Stimulated activated CD4-positive, alpha-beta T cell treated with anti-CD3 and anti-CD28 coated beads, Interleukin-2, amount 100 ng/mL, for 24 hours (primary cell): ENCODE results near the gene IL1RAPL1.
"Not testable (repeated sequence)": the region's sequence is repeated elsewhere in the genome, so short reads cannot be mapped to it uniquely, and the experiment has no call there.

Source experiments
- DNase-seq, 2 donors: peaks; one replicate each; pipeline ENCODE4 v3.0.0-alpha.2; 2020

IL1RAPL1 gene

DNA sequence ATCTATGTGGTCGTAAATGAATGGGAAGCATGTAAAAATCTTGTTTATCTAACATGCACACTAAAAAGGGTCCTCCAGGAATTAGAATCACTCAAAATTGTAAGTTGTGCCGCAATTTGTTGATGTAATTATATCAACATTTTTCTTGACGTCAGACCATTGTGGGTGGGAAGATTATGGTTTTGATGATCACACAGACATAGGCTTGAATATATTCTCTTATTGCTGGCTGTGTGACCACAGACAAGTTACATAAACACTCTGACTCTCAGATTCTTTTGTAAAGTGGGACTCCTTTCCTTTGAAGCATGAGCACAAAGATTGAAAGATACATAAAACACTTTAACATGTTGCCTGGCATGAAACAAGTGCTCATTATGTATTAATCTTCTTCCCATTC is 51.5 kb downstream of the IL1RAPL1 start:
- no peak for DNase-seq

DNA sequence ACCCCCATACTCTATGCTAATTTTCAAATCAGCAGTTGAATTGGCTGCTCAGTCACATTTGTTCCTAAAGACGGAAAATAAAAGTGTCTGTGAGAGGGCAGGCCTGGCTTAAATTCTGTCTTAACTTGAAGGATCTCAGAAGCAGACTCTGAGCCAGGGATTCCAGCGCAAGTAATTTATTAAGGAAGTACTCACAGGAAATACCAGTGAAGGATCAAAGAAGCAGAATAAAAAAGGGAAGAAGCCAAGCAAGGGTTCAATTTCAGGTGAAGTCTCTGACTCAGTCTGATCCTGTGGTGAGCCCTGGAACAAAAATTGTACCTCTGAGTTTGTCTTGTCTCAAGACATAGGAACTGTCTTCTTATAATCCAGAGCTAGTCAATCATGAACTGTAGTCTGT is 52.2 kb downstream of the IL1RAPL1 start:
- DNase-seq, result no peak

DNA sequence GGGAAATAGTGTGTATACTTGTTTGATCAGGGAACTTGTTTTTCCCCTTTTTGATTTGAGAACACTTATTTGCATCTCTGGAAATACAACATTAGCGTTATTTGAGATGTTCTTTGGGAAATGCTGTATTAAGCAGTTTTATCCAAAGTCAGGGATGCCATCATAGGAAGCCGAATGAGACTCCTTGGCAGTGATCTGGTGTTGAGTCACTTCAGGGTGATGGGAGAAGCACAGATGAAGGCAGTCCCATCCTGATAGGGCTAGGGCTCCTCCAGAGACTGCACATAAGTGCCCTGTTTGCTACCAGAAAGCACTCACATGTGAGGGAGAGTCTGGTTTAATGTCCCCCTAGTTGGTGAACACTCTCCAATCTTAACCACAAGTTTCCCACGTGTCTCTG is 62.3 kb downstream of the IL1RAPL1 start:
- DNase-seq, result no peak

DNA sequence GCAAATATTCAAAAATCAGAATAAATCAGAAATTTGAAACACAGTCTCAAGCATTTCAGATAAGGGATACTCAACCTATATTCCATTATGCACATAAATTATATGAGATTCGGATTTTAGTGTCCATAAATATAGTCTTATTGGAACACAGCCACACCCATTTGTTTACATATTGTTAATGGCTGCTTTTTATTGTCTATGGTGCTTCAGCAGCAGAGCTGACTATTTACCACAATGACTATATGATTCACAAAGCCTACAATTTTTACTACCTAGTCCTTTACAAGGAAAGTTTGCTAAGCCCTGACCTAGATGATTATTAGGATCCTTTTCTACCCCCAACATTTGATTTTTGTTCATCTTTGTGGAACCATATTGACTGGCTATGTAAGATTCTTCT is 63.9 kb downstream of the IL1RAPL1 start:
- no peak for DNase-seq

DNA sequence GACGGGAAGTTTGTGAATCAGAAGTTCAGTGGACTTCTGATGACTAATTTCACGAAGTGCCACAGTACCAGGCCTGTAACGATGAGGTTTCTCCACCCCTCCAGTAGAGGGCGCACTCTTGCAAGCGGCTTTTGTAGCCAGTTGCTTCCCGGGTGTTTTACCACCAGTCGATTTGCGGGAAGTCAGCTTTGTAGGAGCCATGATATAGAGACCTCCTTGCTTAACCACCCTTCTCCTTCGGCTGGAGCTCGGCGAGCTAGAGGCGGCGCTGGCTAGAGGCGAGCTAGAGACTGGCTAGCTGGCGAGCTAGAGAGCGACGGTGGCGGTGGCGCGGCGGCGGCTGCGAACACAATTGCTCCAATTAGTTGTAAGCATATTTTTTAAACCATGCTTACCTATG is 72.0 kb downstream of the IL1RAPL1 start:
- no peak for DNase-seq

DNA sequence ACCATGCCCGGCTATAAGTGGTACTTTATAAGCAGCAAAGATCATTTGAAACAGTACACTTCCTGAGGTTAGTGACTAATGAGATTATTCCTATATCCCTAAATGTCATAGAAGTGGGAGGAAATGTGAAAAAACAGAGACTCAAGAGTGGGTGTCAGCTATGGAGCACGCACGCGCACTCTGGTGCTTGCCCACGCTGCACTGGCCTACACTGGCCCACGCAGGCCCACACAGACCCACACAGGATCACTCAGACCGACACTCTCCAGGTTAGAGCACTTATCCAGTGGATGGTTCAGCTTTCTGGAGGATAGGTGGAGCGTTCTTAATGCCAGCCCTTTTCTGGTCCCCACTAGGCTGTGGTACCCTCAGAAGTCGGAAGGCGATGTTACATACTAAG is 78.5 kb downstream of the IL1RAPL1 start:
- DNase-seq, result no peak

DNA sequence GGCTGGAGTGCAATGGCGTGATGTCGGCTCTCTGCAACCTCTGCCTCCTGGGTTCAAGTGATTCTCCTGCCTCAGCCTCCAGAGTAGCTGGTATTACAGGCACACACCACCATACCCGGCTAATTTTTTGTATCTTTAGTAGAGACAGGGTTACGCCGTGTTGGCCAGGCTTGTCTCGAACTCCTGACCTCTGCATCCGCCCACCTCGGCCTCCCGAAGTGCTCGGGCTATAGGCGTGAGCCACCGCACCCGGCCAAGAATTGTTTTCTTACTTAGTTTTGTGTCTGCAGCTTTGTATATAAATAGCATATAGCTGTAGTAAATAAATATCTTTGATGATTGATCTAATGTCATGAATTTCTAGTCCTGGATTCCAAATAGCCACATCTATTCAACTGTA is 81.1 kb downstream of the IL1RAPL1 start:
- DNase-seq, result no peak

DNA sequence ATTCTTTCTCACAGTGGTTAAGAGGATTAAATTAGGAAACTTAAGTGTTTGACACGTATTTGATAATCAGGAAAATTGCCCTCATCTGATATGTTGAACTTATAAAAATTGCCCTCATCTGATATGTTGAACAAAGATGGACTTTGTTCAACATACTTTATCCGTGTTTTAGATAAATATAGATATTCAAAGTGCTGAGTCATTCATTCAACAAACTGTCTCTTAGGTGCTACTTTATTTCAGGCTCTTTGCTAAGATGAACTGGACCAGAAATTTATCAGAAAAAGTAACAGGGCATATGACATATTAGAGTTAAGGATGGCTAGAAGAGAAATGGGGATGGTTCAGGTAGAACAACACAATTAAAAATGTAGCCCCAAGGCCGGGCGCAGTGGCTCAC is 81.7 kb downstream of the IL1RAPL1 start:
- no peak for DNase-seq

DNA sequence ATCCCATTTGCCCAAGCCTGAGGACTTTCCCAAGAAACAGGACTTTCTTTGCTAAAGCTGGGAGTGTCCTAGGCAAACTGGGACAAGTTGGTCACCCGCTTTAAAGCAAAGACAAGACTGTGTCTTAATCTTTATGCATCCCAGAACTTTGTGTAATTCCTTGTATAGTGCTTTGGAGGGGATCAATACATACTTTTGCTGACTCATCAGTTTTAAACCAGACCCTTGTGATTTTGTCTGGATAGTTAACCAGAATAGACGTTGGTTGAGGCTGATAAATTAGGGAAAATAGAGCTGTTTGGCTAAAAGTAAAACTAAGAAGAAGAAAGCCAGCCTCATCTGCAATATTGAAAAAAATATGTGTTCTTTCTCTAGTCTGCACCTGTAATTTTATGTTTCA is 82.8 kb downstream of the IL1RAPL1 start:
- DNase-seq, result no peak

DNA sequence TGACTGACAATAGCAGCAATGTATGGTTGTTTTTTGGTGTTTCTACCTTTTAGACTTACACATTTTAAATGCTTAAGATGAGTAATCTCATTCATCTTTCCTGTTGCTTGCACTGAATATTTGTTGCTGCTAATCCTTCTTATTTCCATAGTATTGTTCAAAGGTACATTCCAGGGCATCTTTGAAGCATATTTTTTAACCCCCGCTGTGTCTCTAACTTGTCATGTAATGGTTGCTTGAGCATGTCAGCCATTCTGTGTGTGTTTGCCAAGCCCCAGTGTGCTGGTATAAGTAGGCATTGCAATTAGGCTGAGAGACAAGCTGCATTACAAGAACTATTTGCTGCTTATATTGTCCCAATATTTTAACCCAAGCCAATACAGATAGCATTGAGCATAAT is 87.9 kb downstream of the IL1RAPL1 start:
- no peak for DNase-seq

DNA sequence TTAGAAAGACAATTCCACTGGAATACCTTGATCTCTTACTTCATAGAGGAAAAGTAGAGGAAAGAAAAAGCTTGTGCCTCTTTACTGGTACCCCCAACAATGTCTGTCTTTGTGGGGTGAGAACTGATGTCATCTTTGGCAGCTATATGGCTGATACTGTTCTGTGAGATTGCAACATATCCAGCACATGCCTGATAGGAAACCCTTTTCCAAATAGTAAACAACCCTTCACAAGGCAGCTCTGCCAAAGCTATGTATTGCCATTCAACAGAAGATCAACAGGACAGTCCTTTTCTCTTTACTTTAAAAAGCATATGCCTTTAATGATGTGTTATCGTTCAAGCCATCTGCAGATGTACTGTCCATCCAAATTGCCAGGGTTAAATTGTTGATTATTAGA is 105.9 kb downstream of the IL1RAPL1 start:
- DNase-seq, result no peak

DNA sequence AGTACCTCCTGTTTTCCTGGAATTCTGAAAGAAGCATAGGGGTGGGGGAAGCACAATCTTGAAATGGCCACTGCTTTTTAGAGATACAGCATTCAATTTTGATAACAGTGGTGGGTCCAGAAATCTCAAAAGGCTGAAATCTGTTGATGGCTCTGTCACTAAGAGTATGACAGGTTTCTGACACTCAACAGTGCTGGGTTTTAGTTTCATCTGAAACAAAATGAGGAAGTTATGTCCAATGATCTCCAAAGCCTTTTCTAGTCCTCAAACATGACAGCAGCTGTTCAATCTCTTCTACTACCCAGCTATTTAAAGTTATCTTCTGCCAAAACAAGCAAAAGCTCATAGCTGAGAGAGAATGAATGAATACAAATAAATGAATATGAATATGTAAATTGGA is 110.5 kb downstream of the IL1RAPL1 start:
- DNase-seq, result no peak

DNA sequence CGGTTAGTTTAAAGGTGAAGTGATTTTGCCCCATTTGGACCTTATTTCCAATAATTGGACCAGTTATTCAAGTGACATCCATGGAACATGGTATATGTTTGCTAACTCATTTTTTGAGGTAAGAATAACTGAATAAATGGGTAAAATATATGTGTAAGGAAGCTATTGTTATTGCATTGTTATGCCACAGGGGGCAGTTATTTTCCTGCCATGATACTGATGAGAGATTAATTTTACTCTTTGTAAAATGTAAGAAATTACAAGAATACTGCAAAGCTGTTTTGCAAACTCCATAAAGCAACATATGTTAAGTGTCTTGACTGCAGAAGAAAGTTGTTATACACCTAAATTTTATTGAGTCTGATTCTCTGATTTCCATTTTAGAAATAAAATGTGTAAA is 114.0 kb downstream of the IL1RAPL1 start:
- no peak for DNase-seq

DNA sequence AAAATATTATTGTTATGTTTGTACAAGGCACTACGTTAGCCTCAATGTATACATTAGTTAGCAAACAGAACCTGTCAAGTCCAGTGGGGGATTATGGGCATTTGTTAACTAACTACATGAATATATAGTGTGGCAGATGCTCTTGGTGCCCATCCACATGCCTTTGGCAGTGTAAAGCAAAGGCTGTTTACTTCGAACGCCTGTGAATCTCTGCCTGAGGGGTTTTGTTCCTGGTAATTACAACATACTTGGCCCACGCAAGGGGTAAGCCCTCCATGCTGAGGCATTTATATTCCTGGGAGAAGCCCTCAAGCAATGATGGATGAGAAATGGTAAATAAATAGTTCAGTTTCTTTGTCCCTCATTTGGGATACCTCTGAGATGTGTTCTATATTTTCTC is 119.7 kb downstream of the IL1RAPL1 start:
- DNase-seq, result no peak

DNA sequence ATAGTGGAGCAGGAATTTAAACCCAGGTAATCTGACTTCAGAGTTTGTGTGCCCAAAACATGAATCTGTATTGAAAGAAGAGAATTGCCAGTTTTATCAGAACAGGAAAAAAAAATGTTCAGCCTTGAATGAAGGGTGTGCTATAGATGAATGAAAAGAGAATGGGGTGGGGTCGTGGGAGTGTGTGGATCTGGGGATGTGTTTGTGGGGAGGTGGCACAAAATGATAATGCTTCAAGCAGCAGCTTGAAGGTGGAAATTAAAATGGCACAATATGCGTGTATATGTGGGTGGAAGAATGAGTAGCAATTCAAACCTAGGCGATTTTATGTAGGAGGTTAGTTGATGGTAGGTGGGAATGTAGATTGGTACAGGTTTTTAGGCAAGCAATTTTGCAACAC is 122.2 kb downstream of the IL1RAPL1 start:
- DNase-seq, result no peak

DNA sequence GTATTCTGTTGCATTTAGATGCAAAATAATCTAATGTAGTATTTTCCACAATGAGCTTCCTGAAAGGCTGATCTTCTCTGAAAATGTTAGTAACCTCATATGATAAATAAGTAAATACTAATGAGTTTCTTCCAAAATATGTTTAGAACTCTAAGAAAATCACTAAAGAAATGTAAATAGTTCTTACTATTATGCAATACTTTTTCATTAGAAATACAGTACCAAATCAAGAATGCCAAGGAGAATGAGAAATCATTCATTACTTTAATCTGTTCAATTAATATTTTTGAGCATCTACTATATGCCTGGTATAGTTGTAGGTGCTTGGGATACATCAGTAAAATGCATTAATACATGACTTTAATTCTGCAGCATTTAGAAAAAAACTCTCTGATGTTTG is 130.6 kb downstream of the IL1RAPL1 start:
- no peak for DNase-seq

DNA sequence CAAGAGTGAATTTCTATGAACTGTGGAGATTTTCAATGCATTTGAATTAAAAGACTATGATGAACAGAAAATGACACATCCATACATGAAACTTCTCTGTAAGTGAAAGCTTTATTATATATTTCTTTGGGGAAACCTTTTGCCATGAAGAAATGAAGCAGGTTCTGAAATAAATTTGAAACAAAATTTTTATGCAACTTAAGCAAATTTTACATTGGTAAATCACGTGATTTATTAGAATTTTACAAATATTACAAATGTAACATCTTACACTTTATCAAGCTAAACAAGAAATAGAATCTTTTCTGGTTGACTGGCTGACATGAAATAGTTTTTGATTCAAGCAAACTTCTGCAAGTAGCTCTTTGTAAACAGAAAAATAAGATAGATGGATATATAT is 131.2 kb downstream of the IL1RAPL1 start:
- no peak for DNase-seq

DNA sequence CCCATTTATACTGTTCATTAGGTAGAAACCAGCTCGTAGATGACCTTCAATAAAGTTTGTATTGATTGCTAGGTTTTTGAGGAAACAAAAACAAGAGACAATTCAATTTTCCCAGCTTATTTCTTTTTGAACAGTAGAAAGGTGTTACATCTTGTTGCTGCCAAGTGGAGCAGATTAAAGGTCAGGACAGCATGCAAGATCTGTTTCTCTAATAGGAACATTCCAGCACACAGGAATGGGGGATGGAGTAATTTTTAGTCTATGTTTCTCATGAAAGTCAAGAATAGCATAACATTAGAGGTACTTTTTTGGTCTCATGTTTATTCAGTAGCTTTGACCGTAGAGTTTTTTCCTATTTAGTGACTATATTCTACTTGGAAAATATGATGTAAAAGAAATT is 132.4 kb downstream of the IL1RAPL1 start:
- DNase-seq, result no peak

DNA sequence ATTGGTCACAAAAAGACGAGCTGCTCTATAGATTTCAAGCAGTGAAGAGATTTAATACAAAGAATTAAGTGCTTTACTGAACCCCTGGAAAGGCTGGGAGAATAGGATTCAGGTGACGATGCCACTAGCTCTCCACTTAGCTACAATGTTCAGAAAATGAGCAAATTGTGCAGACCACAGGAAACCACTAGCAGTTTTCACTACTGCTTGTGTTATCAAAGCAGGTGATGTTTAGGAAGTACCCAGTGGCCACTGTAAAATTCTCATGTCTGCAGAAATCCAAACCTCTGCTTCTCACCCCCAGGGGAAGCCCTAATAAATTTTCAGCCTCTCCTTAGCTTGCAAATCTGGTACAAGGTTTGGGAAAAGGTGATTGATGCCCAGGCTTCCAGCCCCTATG is 165.1 kb downstream of the IL1RAPL1 start:
- DNase-seq, result no peak

DNA sequence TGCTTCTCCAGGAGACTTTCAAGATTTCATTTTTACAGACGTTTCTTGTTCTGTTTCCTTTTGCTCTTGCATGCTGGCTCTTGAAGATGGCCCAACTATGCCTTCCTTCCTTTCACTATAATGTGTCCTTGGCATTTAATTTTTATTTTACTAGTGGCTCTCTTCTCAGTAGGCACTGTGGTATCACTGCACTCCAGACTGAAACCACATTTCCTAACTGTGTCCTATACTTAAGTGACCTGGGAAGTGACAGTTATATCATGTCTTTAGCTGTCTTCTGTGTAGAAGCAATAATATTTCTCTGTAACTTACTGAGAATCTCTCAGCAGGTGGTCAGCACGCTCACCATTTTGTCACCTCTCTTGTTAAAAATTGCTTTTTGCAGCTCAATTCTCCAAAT is 168.9 kb downstream of the IL1RAPL1 start:
- DNase-seq, result no peak

DNA sequence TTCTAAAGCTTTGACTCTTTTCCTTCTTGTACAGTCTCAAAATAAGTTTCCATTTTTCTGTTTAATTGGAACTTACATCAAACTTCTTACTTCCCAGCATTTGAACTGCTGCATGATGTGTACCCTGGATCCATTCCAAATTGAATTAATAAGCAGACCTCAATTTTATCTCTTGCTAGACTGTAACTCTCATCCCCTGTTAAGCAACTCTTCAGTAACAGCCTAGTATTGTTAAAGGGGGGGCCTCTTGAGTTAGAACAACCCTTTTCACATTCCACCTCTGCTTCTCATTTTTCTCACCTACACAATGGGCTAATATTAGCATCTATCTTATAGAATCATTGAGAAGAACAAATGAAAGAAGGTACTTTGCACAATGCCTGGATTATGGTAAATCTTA is 169.4 kb downstream of the IL1RAPL1 start:
- no peak for DNase-seq

DNA sequence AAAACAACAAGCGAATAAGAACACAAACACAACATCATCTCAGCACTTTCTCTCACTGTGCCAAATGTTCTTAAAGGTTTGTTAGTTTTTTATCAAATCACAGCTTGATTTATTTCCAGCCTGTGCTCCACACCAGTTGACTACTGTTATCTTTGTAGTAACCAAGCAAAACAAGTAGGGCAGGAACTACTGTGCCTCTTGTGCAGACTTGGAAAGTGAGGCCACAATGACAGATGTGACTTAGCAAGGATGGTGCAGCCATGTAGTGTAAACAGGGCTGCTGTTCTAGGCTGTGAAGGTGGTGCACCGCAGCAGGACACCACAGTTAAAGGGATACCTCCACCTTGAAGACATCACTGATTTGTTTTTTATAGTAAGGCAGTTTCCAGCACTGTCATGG is 170.0 kb downstream of the IL1RAPL1 start:
- DNase-seq, result no peak

DNA sequence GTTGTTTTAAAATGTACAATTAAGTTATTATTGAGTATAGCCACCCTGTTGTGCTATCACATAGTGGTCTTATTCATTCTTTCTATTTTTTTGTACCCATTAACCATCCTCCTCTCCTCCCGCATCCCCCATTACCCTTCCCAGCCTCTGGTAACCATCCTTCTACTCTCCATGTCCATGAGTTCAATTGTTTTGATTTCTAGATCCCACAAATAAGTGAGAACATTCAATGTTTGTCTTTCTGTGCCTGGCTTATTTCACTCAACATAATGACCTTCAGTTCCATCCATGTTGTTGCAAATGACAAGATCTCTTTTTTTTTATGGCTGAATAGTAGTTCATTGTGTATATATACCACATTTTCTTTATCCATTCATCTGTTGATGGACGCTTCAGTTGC is 179.3 kb downstream of the IL1RAPL1 start:
- DNase-seq, result not testable (repeated sequence)

DNA sequence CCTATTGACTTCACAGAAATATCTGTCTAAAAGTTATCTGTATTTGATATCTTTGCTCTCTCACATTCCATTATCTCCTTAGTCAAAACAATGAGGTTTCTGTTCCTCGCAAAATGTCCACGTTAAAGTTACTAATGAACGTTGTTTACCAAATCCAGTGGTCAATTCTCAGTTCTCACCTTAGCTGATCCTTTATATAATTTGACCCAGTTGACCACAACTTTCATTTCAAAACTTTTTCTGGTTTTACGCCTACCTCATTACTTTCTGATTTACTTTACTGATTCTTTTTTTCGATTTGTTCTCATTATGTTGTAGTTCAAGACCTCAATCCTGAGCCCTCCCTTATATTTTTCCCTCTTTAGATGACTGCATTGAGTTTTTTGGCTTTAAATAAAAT is 186.6 kb downstream of the IL1RAPL1 start:
- DNase-seq, result no peak

DNA sequence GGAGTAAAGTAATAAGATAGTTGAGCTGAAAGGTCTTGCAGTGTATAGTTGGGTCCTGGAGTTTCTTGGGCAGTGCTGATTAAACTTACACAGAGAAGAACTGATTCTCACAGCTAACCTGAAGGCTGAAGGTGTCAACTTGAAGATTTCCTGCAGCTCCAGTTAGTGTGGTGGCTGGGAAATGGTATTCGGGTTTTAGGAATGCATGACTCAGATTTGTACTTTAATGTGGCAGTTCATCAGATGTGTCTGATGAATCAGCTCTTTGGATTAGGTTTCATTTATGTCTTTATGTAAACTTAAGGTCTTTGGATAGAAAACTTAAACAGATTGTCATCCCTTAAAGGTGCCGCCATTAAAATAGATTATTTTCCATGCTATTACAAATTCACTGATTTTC is 200.0 kb downstream of the IL1RAPL1 start:
- DNase-seq, result no peak

DNA sequence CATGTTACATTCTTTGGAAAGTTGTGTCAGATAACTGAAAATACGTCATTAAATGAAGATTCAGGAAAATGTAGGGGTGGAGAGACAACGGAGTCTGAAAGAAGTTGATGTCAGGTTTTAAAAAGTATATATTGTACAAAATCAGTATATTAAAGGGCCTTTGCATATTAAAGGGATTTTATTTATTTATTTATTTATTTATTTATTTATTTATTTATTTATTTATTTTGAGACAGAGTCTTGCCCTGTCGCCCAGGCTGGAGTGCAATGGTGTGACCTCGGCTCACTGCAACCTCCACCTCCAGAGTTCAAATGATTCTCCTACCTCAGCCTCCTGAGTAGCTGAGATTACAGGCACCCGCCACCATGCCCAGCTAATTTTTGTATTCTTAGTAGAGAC is 213.4 kb downstream of the IL1RAPL1 start:
- not testable (repeated sequence) for DNase-seq
